Measurements from ENCODE around the gene NFIA.

GRCh38 chr1:61051443-61051718 is 31.0 kb upstream of the NFIA start:
- no peak for TF ChIP-seq POLR2A (IDR thresholded peaks at IDR 0.05; ENCODE audit: low read depth, low read length)
- no peak for TF ChIP-seq POLR2AphosphoS5 (IDR thresholded peaks at IDR 0.05; ENCODE audit: low read depth, low read length)
- no peak for TF ChIP-seq TAF1 (IDR thresholded peaks at IDR 0.05; ENCODE audit: borderline replicate concordance, low read depth, low read length)

All from GM12892 (cell line).